ENCODE results near the gene OR11G2.
"Not testable (repeated sequence)": the region's sequence is repeated elsewhere in the genome, so short reads cannot be mapped to it uniquely, and the experiment has no call there.

The OR11G2 gene

GRCh38 chr14:20228681-20229080 lies 38.0 kb downstream of the OR11G2 start, which contains the start of gene OR11H7:
Gene OR11H7, plus strand, starts transcription at chr14:20228981.
- no peak for DNase-seq

GRCh38 chr14:20235415-20235814 lies 44.7 kb downstream of the OR11G2 start:
- DNase-seq = not testable (repeated sequence)

GRCh38 chr14:20247646-20248246 lies 57.0 kb downstream of the OR11G2 start:
- no peak for DNase-seq

All from stimulated activated CD4-positive, alpha-beta T cell treated with anti-CD3 and anti-CD28 coated beads, Interleukin-1b, Interleukin-23, amount 100 ng/mL, for 48 hours (primary cell).